HepG2 (cell line): ENCODE measurements around the gene RBP3. TPM values are rescaled to one million over a fixed set of nuclear protein-coding genes. Genes with fewer than 3 reads are reported as not detected.

Experiments
- ATAC-seq: fragments of 200-7000 bp; cut with Tn5 transposase; 3 replicates; pipeline ENCODE4 v1.9.1; 2020; ENCODE audit warnings: mild to moderate bottlenecking, moderate library complexity
- BruUV-seq: library from RNA; stranded (reverse); fragments of 400-500 nt; replicated peaks from 2 replicates; lab custom pipeline; 2021; lab: Mats Ljungman, UMichigan
- CTCF ChIA-PET: fragments of 300-600 bp; formaldehyde crosslinking; extraction: SDS; loops from one replicate; lab custom pipeline; 2021; ENCODE audit warnings: low total read pairs, inconsistent platforms, low intra/inter-chr PET ratio; lab: Yijun Ruan, JAX
- POLR2A ChIA-PET: fragments of 350-600 bp; sonication (Branson Sonifier 250); formaldehyde crosslinking; loops from one replicate; lab custom pipeline; 2020; ENCODE audit warnings: antibody characterized with exemption, inconsistent platforms; lab: Yijun Ruan, JAX
- DNase-seq: peaks from one replicate; pipeline ENCODE4 v3.0.0-alpha.2; 2015; ENCODE audit warnings: low spot score
- FAIRE-seq: peaks from 3 replicates; lab custom pipeline; 2011; peaks lifted over from hg19 to GRCh38; lab: Jason Lieb, UNC
- H2AFZ ChIP-seq: one replicate; pipeline ENCODE4 v1.6.1; 2011; ENCODE audit warnings: low read length, inconsistent platforms
- H3K27ac ChIP-seq: fragments of 300-600 bp; 3 replicates; pipeline ENCODE4 v1.8.0; 2011; ENCODE audit warnings: mixed run types, mild to moderate bottlenecking, mixed read lengths, low read length, inconsistent platforms; ENCODE audit not compliant: insufficient read depth; ENCODE audit errors: extremely low read length
- H3K27me3 ChIP-seq, 2 experiments: fragments of 200-600 bp in 1 of 2; 2 replicates in 1 of 2; 3 replicates in 1 of 2; pipeline versions ENCODE4 v1.6.0 to v1.8.0; 2011; ENCODE audit warnings: low read length in 2 of 2, mild to moderate bottlenecking in 2 of 2, moderate library complexity in 2 of 2, inconsistent platforms in 1 of 2; ENCODE audit not compliant: insufficient read depth in 2 of 2, control insufficient read depth in 1 of 2
- H3K36me3 ChIP-seq, 2 experiments: fragments of 200-600 bp in 1 of 2; replicated peaks in 1 of 2; 2 replicates in 1 of 2; 3 replicates in 1 of 2; pipeline versions ENCODE4 v1.5.1 to v1.8.0; 2011; ENCODE audit warnings: low read length in 2 of 2, inconsistent platforms in 1 of 2; ENCODE audit not compliant: insufficient read depth in 2 of 2, control insufficient read depth in 1 of 2
- H3K4me1 ChIP-seq: 2 replicates; pipeline ENCODE4 v1.5.1; 2012; ENCODE audit warnings: low read length, inconsistent platforms; ENCODE audit not compliant: insufficient read depth
- H3K4me2 ChIP-seq: 2 replicates; pipeline ENCODE4 v1.6.0; 2011; ENCODE audit warnings: low read depth, low read length, inconsistent platforms
- H3K4me3 ChIP-seq, 3 experiments: fragments of 200-600 bp in 1 of 3; sonication (generic), shearing (Covaris generic) in 1 of 3; replicated peaks in 1 of 3; 2 replicates each; pipeline ENCODE4 v1.5.1; 2011 to 2016; ENCODE audit warnings: low read length in 3 of 3, inconsistent platforms in 2 of 3, low read depth in 2 of 3, mild to moderate bottlenecking in 2 of 3, control low read depth in 1 of 3, mixed read lengths in 1 of 3; ENCODE audit not compliant: insufficient read depth in 1 of 3
- H3K79me2 ChIP-seq: one replicate; pipeline ENCODE4 v1.6.1; 2011; ENCODE audit warnings: low read length, inconsistent platforms; ENCODE audit not compliant: insufficient read depth
- H3K9ac ChIP-seq: 2 replicates; pipeline ENCODE4 v1.6.0; 2011; ENCODE audit warnings: mild to moderate bottlenecking, low read depth, low read length, inconsistent platforms; ENCODE audit not compliant: insufficient read depth
- H3K9me3 ChIP-seq: 2 replicates; pipeline ENCODE4 v1.5.1; 2012; ENCODE audit warnings: mild to moderate bottlenecking, low read length
- H4K20me1 ChIP-seq: 2 replicates; pipeline ENCODE4 v1.6.0; 2011; ENCODE audit warnings: inconsistent platforms, mild to moderate bottlenecking, low read length, moderate library complexity; ENCODE audit not compliant: insufficient read depth
- CBX1 ChIP-seq: IDR thresholded peaks from one replicate; pipeline ENCODE4 v1.6.1; 2016; ENCODE audit warnings: antibody characterized with exemption, low read depth
- FOXP1 ChIP-seq, 2 experiments: fragments of 450-650 bp in 1 of 2; IDR thresholded peaks; 2 replicates each; pipeline ENCODE4 v1.6.1; 2017 to 2018; ENCODE audit warnings: antibody characterized with exemption in 1 of 2
- HMGA1 ChIP-seq: sonication (generic); formaldehyde crosslinking; conservative IDR thresholded peaks from 2 replicates; pipeline ENCODE4 v1.4.0; 2020; ENCODE audit warnings: missing genetic modification reagents
- KAT2B ChIP-seq: fragments of 150-350 bp; IDR thresholded peaks from 2 replicates; pipeline ENCODE4 v1.6.1; 2014; ENCODE audit warnings: low read depth, low read length, borderline replicate concordance
- KLF9 ChIP-seq: IDR thresholded peaks from 2 replicates; pipeline ENCODE4 v1.6.1; 2016; ENCODE audit warnings: low read depth
- NFKBIZ ChIP-seq: IDR thresholded peaks from 2 replicates; pipeline ENCODE4 v1.6.1; 2018; ENCODE audit warnings: missing genetic modification reagents, missing compliant biosample characterization
- NR2F6 ChIP-seq, 2 experiments: IDR thresholded peaks; 2 replicates each; pipeline ENCODE4 v1.6.1; 2016; ENCODE audit warnings: antibody characterized with exemption in 1 of 2, mild to moderate bottlenecking in 1 of 2
- PAWR ChIP-seq: sonication (generic); formaldehyde crosslinking; IDR thresholded peaks from 2 replicates; pipeline ENCODE4 v1.4.0; 2020; ENCODE audit warnings: missing genetic modification reagents, mild to moderate bottlenecking, borderline replicate concordance
- POGZ ChIP-seq: sonication (generic); formaldehyde crosslinking; IDR thresholded peaks from 2 replicates; pipeline ENCODE4 v1.4.0; 2020; ENCODE audit warnings: mild to moderate bottlenecking, missing genetic modification reagents
- RBM22 ChIP-seq: fragments of 200-400 bp; formaldehyde crosslinking; optimal IDR thresholded peaks from 2 replicates; pipeline ENCODE3; 2017; ENCODE audit warnings: mild to moderate bottlenecking, low read length, moderate library complexity
- SMAD9 ChIP-seq: sonication (generic); formaldehyde crosslinking; IDR thresholded peaks from 2 replicates; pipeline ENCODE4 v1.5.1; 2020; ENCODE audit warnings: mild to moderate bottlenecking, missing genetic modification reagents
- ZNF317 ChIP-seq: sonication (generic); formaldehyde crosslinking; IDR thresholded peaks from 2 replicates; pipeline ENCODE4 v1.5.0; 2020; ENCODE audit warnings: mild to moderate bottlenecking, missing genetic modification reagents
- ZNF354B ChIP-seq: sonication (generic); formaldehyde crosslinking; IDR thresholded peaks from 2 replicates; pipeline ENCODE4 v1.8.0; 2022; ENCODE audit warnings: mild to moderate bottlenecking, missing genetic modification reagents
- WGBS: methylation state at CpG from one replicate; pipeline ENCODE4 v1.1.6; 2017; ENCODE audit warnings: low lambda C conversion rate; 5-methylcytosine and 5-hydroxymethylcytosine counted together
- in situ Hi-C: cut with HindIII; loops from 2 replicates; pipeline ENCODE4 v1.10.0; 2017; ENCODE audit warnings: low pct_unique_long_range_greater_than_20kb; ENCODE audit not compliant: extremely low pct_ligation_motif_present
- intact Hi-C: fragments of 100-400 bp; cut with micrococcal nuclease; formaldehyde crosslinking; loops from one replicate; pipeline ENCODE4 v1.10.0; 2022; ENCODE audit not compliant: unreplicated experiment
- polyA plus RNA-seq, 8 experiments: library from polyadenylated mRNA; depleted of rRNA in 3 of 8; stranded (reverse) in 7 of 8; unstranded in 1 of 8; fragments of >200 nt; fragmentation: Illumina TruSeq in 4 of 8; extraction: Trizol in 4 of 8; gene quantifications; 2 replicates each; pipeline versions ENCODE4 v1.2.1 to v1.2.3, GENCODE V29; 2011 to 2016; ENCODE audit warnings: low read depth in 4 of 8, missing spikeins in 1 of 8, mixed read lengths in 1 of 8; ENCODE audit not compliant: insufficient read depth in 1 of 8
- total RNA-seq, 5 experiments: library from RNA; depleted of rRNA; stranded (reverse); fragments of >200 nt; fragmentation: Illumina TruSeq; extraction: Trizol; gene quantifications; 2 replicates each; pipeline ENCODE4 v1.2.3, GENCODE V29; 2016; ENCODE audit warnings: low read depth in 1 of 5
- TF ChIP-seq, protein P1 (sequence below): IDR thresholded peaks from 2 replicates; pipeline ENCODE4 v1.6.1; 2012; ENCODE audit warnings: low read depth, low read length, improper control_type of control experiment
- TF ChIP-seq, protein P2 (sequence below): sonication (generic); formaldehyde crosslinking; IDR thresholded peaks from 2 replicates; pipeline ENCODE4 v1.4.0; 2020; ENCODE audit warnings: missing genetic modification reagents
- TF ChIP-seq, protein P3 (sequence below): IDR thresholded peaks from 2 replicates; pipeline ENCODE4 v1.6.1; 2016; ENCODE audit warnings: mild to moderate bottlenecking
- TF ChIP-seq, protein P4 (sequence below): sonication (generic); formaldehyde crosslinking; IDR thresholded peaks from 2 replicates; pipeline ENCODE4 v1.8.0; 2022; ENCODE audit warnings: mild to moderate bottlenecking, missing genetic modification reagents, moderate library complexity

The RBP3 gene
- total and polyA plus RNA-seq, 2 of the 13 experiments (the other 11 are each of a cell fraction or from before 2014, with no cell fraction given), result not detected

DNA sequence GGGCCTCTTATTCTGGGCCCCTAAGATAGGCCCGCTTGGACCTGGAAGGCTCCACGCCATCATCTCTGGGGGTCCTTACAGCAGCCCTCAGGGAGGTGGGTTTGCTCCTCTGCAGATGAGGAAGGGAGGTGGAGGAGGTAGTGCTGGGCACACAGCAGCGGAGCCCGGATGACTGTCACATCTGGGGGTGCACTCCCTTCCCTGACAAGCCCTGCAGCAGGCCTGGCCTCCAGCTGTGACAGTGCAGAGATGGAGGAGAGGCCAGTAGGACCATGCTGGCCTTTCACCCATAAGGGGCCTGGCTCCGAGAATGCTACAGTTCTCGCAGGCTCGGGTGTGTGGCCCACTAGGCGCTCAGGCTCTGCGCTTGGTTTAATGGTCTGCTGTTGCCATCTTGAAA lies 16.7 kb upstream of the RBP3 start (continued):
- TF ChIP-seq RBM22 (no peak), POGZ (CRISPR knock-in tag) (no peak)
- TF ChIP-seq, protein P1, sequence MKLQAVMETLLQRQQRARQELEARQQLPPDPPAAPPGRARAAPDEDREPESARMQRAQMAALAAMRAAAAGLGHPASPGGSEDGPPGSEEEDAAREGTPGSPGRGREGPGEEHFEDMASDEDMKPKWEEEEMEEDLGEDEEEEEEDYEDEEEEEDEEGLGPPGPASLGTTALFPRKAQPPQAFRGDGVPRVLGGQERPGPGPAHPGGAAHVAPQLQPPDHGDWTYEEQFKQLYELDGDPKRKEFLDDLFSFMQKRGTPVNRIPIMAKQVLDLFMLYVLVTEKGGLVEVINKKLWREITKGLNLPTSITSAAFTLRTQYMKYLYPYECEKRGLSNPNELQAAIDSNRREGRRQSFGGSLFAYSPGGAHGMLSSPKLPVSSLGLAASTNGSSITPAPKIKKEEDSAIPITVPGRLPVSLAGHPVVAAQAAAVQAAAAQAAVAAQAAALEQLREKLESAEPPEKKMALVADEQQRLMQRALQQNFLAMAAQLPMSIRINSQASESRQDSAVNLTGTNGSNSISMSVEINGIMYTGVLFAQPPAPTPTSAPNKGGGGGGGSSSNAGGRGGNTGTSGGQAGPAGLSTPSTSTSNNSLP, result no peak
- TF ChIP-seq, protein P2, sequence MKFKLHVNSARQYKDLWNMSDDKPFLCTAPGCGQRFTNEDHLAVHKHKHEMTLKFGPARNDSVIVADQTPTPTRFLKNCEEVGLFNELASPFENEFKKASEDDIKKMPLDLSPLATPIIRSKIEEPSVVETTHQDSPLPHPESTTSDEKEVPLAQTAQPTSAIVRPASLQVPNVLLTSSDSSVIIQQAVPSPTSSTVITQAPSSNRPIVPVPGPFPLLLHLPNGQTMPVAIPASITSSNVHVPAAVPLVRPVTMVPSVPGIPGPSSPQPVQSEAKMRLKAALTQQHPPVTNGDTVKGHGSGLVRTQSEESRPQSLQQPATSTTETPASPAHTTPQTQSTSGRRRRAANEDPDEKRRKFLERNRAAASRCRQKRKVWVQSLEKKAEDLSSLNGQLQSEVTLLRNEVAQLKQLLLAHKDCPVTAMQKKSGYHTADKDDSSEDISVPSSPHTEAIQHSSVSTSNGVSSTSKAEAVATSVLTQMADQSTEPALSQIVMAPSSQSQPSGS (CRISPR knock-in tag), result no peak

DNA sequence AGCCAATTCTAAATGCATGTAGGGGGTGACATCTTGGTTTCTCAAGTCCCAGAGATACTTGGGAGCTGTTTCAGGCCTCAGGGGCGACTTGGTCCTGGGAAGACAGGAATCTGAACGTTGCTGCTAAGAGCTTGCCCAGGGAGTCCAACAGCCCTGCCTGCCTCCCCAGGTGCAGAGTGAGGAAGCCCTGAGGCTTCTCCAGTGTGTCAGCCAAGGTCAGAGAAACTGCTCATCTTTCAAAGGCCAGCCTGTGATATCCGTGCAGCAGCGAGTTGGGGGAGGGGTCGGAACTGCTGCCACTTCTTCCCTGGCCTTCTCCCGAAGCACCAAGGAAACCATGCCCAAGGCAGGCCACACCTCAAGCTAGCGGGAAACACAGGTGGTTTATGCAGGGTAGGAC lies 16.2 kb upstream of the RBP3 start:
- no peak for TF ChIP-seq HMGA1 (CRISPR knock-in tag)
- TF ChIP-seq ZNF317 (CRISPR knock-in tag), result no peak
- TF ChIP-seq, protein P3, sequence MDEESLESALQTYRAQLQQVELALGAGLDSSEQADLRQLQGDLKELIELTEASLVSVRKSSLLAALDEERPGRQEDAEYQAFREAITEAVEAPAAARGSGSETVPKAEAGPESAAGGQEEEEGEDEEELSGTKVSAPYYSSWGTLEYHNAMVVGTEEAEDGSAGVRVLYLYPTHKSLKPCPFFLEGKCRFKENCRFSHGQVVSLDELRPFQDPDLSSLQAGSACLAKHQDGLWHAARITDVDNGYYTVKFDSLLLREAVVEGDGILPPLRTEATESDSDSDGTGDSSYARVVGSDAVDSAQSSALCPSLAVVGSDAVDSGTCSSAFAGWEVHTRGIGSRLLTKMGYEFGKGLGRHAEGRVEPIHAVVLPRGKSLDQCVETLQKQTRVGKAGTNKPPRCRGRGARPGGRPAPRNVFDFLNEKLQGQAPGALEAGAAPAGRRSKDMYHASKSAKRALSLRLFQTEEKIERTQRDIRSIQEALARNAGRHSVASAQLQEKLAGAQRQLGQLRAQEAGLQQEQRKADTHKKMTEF (CRISPR knock-in tag), result no peak
- TF ChIP-seq NFKBIZ (CRISPR knock-in tag), result no peak
- TF ChIP-seq NR2F6 (IDR thresholded peaks at IDR 0.05), result no peak
- no peak for TF ChIP-seq NR2F6 (CRISPR knock-in tag; IDR thresholded peaks at IDR 0.05)
- no peak for TF ChIP-seq SMAD9 (CRISPR knock-in tag)
- TF ChIP-seq PAWR (CRISPR knock-in tag), result no peak
- TF ChIP-seq FOXP1 (IDR thresholded peaks at IDR 0.05), result no peak
- TF ChIP-seq FOXP1 (CRISPR knock-in tag; IDR thresholded peaks at IDR 0.05), result no peak
- TF ChIP-seq ZNF354B (CRISPR knock-in tag), result no peak
- no peak for TF ChIP-seq CBX1
- TF ChIP-seq KLF9 (CRISPR knock-in tag), result no peak
- TF ChIP-seq, protein P4, sequence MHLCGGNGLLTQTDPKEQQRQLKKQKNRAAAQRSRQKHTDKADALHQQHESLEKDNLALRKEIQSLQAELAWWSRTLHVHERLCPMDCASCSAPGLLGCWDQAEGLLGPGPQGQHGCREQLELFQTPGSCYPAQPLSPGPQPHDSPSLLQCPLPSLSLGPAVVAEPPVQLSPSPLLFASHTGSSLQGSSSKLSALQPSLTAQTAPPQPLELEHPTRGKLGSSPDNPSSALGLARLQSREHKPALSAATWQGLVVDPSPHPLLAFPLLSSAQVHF (CRISPR knock-in tag), result no peak
- no peak for TF ChIP-seq KAT2B
- in situ Hi-C loops (no loop called here), intact Hi-C loops (no loop called here)
- BruUV-seq, result no TSS peak
- no peak overlapping the region for H3K9ac ChIP-seq
- 0 out of 5 replicates have a peak, but pooled peaks cover 0 to 5% of the 10 kb centered on the region in 2 experiments for H3K27me3 ChIP-seq
- H3K36me3 ChIP-seq, result no peaks in the 10 kb centered on the region
- H3K4me3 ChIP-seq, result no peak overlapping the region
- no peak overlapping the region for H3K4me2 ChIP-seq
- no peak overlapping the region for H2AFZ ChIP-seq
- 10% methylated on average over 3 of the region's 7 CpGs for WGBS
- CTCF ChIA-PET, result no interaction called here
- H4K20me1 ChIP-seq, result no peaks in the 10 kb centered on the region
- ATAC-seq (no peak), DNase-seq (no peak), FAIRE-seq (no peak)
- no peak overlapping the region for H3K27ac ChIP-seq
- POLR2A ChIA-PET, result no interaction called here
- no peaks in the 10 kb centered on the region for H3K79me2 ChIP-seq
- H3K4me1 ChIP-seq, result peaks cover 8% of the 10 kb centered on the region; the same call in 1 of the 2 replicates
- H3K9me3 ChIP-seq, result no peaks in the 10 kb centered on the region
